ENCODE measurements around the gene IKZF1.
"Not testable (repeated sequence)": the region's sequence is repeated elsewhere in the genome, so short reads cannot be mapped to it uniquely, and the experiment has no call there.

The IKZF1 gene

DNA sequence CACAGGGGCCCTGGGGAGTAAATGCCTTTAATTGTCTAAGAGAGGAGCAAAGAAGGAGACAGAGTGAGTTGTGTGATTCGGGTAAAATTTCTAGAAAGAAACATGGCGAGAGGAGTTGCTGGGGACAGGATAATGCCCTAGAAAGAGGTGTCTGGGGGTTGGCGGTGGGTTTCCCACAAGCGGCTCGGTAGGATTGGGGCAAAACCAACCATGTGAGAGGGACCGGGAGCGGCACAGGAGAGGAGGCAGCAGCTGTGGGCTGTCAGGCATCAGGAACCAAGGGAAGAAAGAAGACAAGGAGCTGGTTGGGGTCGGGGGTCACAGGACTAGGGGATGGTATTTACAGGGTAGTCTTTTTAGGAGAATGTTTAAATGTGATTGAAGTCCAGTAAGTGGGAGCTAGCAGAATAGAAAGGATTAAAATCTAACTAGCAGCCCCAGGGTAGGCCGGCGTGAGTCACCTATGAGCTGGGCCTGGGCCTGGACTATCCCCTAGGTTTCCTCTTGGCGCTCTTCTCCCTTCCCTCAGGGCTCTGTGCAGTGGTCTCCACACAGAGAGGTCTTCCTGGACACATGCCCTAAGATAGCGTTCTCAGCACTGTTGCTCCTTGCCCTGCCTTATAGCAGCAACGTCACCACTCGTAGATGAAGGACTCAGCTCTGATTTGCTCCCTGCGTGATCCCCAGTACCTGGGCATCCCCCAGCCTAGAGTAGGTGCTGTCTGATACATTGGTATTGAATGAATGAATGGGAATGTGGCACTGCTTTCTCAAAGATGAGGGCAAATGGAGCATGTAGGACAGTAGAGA, 32.6 kb downstream of the IKZF1 start:
- H3K4me3 ChIP-seq (ENCODE audit: low read depth, low read length): peak overlapping the region; percentile 11; the same call in 1 of the 2 replicates
- DNase-seq (ENCODE audit: low read depth): no peak
- TF ChIP-seq, protein P1, sequence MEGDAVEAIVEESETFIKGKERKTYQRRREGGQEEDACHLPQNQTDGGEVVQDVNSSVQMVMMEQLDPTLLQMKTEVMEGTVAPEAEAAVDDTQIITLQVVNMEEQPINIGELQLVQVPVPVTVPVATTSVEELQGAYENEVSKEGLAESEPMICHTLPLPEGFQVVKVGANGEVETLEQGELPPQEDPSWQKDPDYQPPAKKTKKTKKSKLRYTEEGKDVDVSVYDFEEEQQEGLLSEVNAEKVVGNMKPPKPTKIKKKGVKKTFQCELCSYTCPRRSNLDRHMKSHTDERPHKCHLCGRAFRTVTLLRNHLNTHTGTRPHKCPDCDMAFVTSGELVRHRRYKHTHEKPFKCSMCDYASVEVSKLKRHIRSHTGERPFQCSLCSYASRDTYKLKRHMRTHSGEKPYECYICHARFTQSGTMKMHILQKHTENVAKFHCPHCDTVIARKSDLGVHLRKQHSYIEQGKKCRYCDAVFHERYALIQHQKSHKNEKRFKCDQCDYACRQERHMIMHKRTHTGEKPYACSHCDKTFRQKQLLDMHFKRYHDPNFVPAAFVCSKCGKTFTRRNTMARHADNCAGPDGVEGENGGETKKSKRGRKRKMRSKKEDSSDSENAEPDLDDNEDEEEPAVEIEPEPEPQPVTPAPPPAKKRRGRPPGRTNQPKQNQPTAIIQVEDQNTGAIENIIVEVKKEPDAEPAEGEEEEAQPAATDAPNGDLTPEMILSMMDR (IDR thresholded peaks at IDR 0.05; ENCODE audit: insufficient read depth, low read depth, low read length, missing control alignments): no peak

DNA sequence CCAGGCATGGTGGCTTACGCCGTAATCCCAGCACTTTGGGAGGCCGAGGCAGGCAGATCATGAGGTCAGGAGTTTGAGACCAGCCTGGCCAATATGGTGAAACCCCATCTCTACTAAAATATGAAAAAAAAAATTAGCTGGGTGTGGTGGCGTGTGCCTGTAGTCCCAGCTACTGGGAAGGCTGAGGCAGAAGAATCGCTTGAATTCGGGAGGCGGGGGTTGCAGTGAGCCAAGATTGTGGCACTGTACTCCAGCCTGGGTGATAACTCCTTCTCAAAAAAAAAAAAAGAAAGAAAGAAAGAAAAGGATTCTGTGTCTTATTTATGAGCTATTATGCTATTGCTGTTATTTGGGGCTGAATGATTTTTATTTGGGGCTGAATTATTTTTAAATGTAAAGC, 35.0 kb downstream of the IKZF1 start:
- not testable (repeated sequence) for H3K4me3 ChIP-seq (ENCODE audit: low read depth, low read length); DNase-seq (ENCODE audit: low read depth)

- TF ChIP-seq, protein P1 (IDR thresholded peaks at IDR 0.05; ENCODE audit: insufficient read depth, low read depth, low read length, missing control alignments): no peak
- H3K4me3 ChIP-seq (ENCODE audit: low read depth, low read length): no peak overlapping the region
- peak; percentile 50 for DNase-seq (ENCODE audit: low read depth)
Measured at GRCh38 chr7:50339990-50340500, 35.5 kb downstream of the IKZF1 start.

DNA sequence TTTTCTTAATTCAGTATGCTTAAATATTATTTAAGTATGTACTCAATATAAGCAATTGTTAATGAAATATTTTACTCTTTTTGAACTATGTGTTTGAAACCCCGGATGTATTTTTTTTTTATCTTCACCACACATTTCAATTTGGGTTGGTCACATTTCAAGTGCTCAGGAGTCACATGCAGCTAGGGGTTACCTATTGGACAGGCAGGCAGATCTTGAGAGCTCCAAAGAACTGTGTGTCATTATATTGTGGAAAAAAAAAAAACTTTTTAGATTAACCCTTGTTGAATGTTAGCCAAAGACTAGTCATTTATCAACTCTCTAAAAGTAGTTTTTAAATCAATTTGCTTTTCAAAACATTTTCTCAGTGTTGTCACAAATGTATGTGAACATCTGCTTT, 37.2 kb downstream of the IKZF1 start:
- no peak for DNase-seq (ENCODE audit: low read depth)
- TF ChIP-seq, protein P1 (IDR thresholded peaks at IDR 0.05; ENCODE audit: insufficient read depth, low read depth, low read length, missing control alignments): no peak
- no peak overlapping the region for H3K4me3 ChIP-seq (ENCODE audit: low read depth, low read length)

GRCh38 chr7:50342616-50343114, 38.1 kb downstream of the IKZF1 start:
- DNase-seq (ENCODE audit: low read depth): no peak
- TF ChIP-seq, protein P1 (IDR thresholded peaks at IDR 0.05; ENCODE audit: insufficient read depth, low read depth, low read length, missing control alignments): no peak
- no peak overlapping the region for H3K4me3 ChIP-seq (ENCODE audit: low read depth, low read length)

- no peak for DNase-seq (ENCODE audit: low read depth)
- TF ChIP-seq, protein P1 (IDR thresholded peaks at IDR 0.05; ENCODE audit: insufficient read depth, low read depth, low read length, missing control alignments): no peak
- no peak overlapping the region for H3K4me3 ChIP-seq (ENCODE audit: low read depth, low read length)
Measured at GRCh38 chr7:50346545-50347497, 42.3 kb downstream of the IKZF1 start.

GRCh38 chr7:50347693-50348092, 43.2 kb downstream of the IKZF1 start:
- no peak overlapping the region for H3K4me3 ChIP-seq (ENCODE audit: low read depth, low read length)
- TF ChIP-seq, protein P1 (IDR thresholded peaks at IDR 0.05; ENCODE audit: insufficient read depth, low read depth, low read length, missing control alignments): no peak
- no peak for DNase-seq (ENCODE audit: low read depth)

All from GM12865 (cell line).